H1 (cell line): ENCODE results near the gene RNASET2. TPM values are rescaled to one million over a fixed set of nuclear protein-coding genes. Genes with fewer than 3 reads are reported as not detected.

Experiments
- ATF2 ChIP-seq: IDR thresholded peaks from 2 replicates; pipeline ENCODE4 v1.6.1; 2012; ENCODE audit warnings: low read length, inconsistent platforms
- BACH1 ChIP-seq: IDR thresholded peaks from 2 replicates; pipeline ENCODE4 v1.6.1; 2012; ENCODE audit warnings: low read length, improper control_type of control experiment
- CREB1 ChIP-seq: IDR thresholded peaks from 2 replicates; pipeline ENCODE4 v1.6.1; 2012; ENCODE audit warnings: inconsistent platforms
- CTBP2 ChIP-seq: IDR thresholded peaks from 2 replicates; pipeline ENCODE4 v1.7.0; 2011; ENCODE audit warnings: borderline replicate concordance, mild to moderate bottlenecking, moderate library complexity, mixed read lengths, low read length; ENCODE audit not compliant: insufficient read depth, insufficient read length
- CTCF ChIP-seq, 3 experiments: IDR thresholded peaks; 1 replicate in 2 of 3; 2 replicates in 1 of 3; pipeline versions ENCODE4 v1.5.1 to v1.6.1; 2011; ENCODE audit warnings: low read length in 3 of 3, mild to moderate bottlenecking in 3 of 3, inconsistent platforms in 2 of 3, low read depth in 1 of 3, moderate library complexity in 1 of 3; ENCODE audit not compliant: insufficient read depth in 1 of 3; ENCODE audit errors: control extremely low read depth in 1 of 3
- EZH2 ChIP-seq: fragments of 200-600 bp; sonication (generic); IDR thresholded peaks from 2 replicates; pipeline ENCODE4 v1.7.1; 2012; ENCODE audit warnings: low read depth, mild to moderate bottlenecking, moderate library complexity, low read length, inconsistent platforms; ENCODE audit not compliant: severe bottlenecking
- KDM4A ChIP-seq: IDR thresholded peaks from one replicate; pipeline ENCODE4 v1.7.1; 2012; ENCODE audit warnings: low read depth, mild to moderate bottlenecking, moderate library complexity, low read length, inconsistent platforms; ENCODE audit not compliant: severe bottlenecking
- MAX ChIP-seq: IDR thresholded peaks from 2 replicates; pipeline ENCODE4 v1.6.1; 2012; ENCODE audit warnings: inconsistent platforms
- POLR2A ChIP-seq, 2 experiments: IDR thresholded peaks; 1 replicate in 1 of 2; 2 replicates in 1 of 2; pipeline ENCODE4 v1.6.1; 2011; ENCODE audit warnings: low read depth in 2 of 2, low read length in 2 of 2, mild to moderate bottlenecking in 2 of 2; ENCODE audit errors: control extremely low read depth in 1 of 2
- POLR2AphosphoS5 ChIP-seq: IDR thresholded peaks from 2 replicates; pipeline ENCODE4 v1.6.1; 2011; ENCODE audit warnings: low read depth, low read length
- RFX5 ChIP-seq: IDR thresholded peaks from 2 replicates; pipeline ENCODE4 v1.6.1; 2011; ENCODE audit warnings: low read depth, low read length, improper control_type of control experiment, borderline replicate concordance
- SIN3A ChIP-seq, 2 experiments: IDR thresholded peaks in 1 of 2; conservative IDR thresholded peaks in 1 of 2; 2 replicates each; pipeline ENCODE4 v1.6.1; 2011 to 2012; ENCODE audit warnings: low read length in 2 of 2, improper control_type of control experiment in 1 of 2, low read depth in 1 of 2, mild to moderate bottlenecking in 1 of 2
- SIRT6 ChIP-seq: IDR thresholded peaks from one replicate; pipeline ENCODE4 v1.7.1; 2012; ENCODE audit warnings: low read length, inconsistent platforms
- SP1 ChIP-seq: IDR thresholded peaks from 2 replicates; pipeline ENCODE4 v1.6.1; 2011; ENCODE audit warnings: low read depth, low read length
- SRF ChIP-seq: IDR thresholded peaks from 2 replicates; pipeline ENCODE4 v1.6.1; 2011; ENCODE audit warnings: mild to moderate bottlenecking, low read depth, low read length, moderate library complexity
- TCF12 ChIP-seq: IDR thresholded peaks from 2 replicates; pipeline ENCODE4 v1.6.1; 2011; ENCODE audit warnings: low read depth, mild to moderate bottlenecking, low read length
- USF2 ChIP-seq: IDR thresholded peaks from 2 replicates; pipeline ENCODE4 v1.6.1; 2011; ENCODE audit warnings: low read length, improper control_type of control experiment
- ZNF274 ChIP-seq: IDR thresholded peaks from 2 replicates; pipeline ENCODE4 v1.7.0; 2012; ENCODE audit warnings: low read length, borderline replicate concordance; ENCODE audit errors: extremely low read depth
- polyA plus RNA-seq, 7 experiments: library from polyadenylated mRNA; depleted of rRNA in 3 of 7; stranded (reverse) in 5 of 7; unstranded in 2 of 7; fragments of >200 nt in 5 of 7; fragments of 200-250 nt in 2 of 7; gene quantifications; 1 replicate in 5 of 7; 2 replicates in 1 of 7; 4 replicates in 1 of 7; pipeline versions ENCODE4 v1.2.1 to v1.2.3, GENCODE V29; 2011 to 2013; ENCODE audit warnings: missing spikeins in 2 of 7, mixed read lengths in 2 of 7
- total RNA-seq: library from RNA; stranded (reverse); fragmentation: NEBNext Ultra II Directional; extraction: Animal tissue kit (Norgen Biotek cat#: 25700); gene quantifications from 2 replicates; pipeline ENCODE4 v1.2.1, GENCODE V29; 2021

Gene RNASET2
- total and polyA plus RNA-seq, 2 of the 8 experiments (the other 6 are each of a cell fraction or from before 2014, with no cell fraction given) = 15.7 to 22.9 TPM

GRCh38 chr6:166998256-166999144, 42.1 kb upstream of the RNASET2 start (continued):
- TF ChIP-seq SP1 (no peak), CTBP2 (no peak), CTCF (IDR thresholded peaks at IDR 0.05; ENCODE audit: control extremely low read depth in 1 of 3, insufficient read depth in 1 of 3, low read depth in 1 of 3, low read length in 3 of 3) (no peak), ATF2 (no peak), SIN3A (conservative IDR thresholded peaks at IDR 0.05 in 1 of 2, IDR thresholded peaks at IDR 0.05 in 1 of 2; ENCODE audit: low read depth in 1 of 2, low read length in 2 of 2) (peak in 1 of 2 experiments; percentile 84; a peak in 2 of 4 replicates), KDM4A (peak; percentile 94), USF2 (no peak), SRF (no peak), MAX (peak; percentile 6; the same call in 1 of the 2 replicates), TCF12 (no peak), RFX5 (no peak), POLR2A (IDR thresholded peaks at IDR 0.05; ENCODE audit: control extremely low read depth in 1 of 2, low read depth in 2 of 2, low read length in 2 of 2) (peak in 1 of 2 experiments; percentile 41; a peak in 1 of 3 replicates), EZH2 (no peak), ZNF274 (no peak), CREB1 (no peak), SIRT6 (no peak), BACH1 (peak; percentile 46; the same call in 1 of the 2 replicates), POLR2AphosphoS5 (peak; percentile 46; the same call in 1 of the 2 replicates)
